ENCODE measurements around the gene DLGAP1.

The DLGAP1 gene

DNA sequence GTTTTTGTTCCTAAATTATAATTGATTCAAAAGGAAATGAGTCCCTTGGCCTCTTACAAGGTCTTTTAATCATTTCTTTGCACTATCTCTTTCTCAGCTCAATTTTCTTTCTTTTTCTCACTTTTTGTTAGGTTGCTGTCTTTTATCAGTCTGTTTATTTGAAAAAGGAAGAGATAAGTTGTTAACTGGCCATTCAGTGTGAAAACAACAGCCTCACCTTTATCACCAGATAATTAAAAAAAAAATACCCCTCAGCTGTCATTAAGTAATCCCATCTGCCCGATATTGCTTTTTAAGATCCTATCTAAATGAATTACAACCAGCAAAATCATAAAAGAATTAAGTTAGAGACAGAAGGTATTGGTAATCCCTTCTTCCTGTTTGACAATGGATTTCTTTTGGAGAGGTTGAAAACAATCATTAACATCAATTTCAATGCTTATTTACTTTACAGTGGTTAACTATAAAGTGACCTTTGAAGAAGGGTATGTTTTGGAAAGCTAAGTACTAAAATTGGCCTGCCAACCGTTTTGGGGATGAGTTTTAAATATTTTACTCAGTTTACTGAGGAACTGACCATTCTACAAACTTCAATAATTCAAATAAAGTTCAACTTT, 900.2 kb downstream of the DLGAP1 start:
- no peak for DNase-seq

DNA sequence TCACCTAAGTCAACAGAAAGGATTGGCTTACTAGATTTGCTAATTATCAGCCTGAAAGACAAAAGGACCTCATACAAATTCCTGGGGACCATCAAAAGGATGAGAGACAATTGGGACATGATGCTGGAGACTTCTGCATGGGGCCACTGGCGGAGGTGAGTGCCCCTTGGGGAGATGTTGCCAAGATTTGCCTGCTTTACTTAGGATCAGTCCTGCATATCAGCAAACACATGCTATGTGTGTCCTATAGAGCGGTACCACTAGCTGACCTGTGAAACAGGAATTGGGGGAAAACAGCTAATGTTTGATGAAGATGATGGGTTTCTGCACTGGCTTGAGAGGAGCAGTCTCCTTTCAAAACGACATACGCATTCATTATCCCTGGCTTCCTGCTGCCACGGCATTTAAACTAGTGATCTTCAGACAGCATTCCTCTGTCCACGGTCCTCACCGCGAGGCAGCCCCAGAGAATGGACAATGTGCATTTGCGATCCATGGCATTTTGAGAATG, 901.0 kb downstream of the DLGAP1 start:
- no peak for DNase-seq

DNA sequence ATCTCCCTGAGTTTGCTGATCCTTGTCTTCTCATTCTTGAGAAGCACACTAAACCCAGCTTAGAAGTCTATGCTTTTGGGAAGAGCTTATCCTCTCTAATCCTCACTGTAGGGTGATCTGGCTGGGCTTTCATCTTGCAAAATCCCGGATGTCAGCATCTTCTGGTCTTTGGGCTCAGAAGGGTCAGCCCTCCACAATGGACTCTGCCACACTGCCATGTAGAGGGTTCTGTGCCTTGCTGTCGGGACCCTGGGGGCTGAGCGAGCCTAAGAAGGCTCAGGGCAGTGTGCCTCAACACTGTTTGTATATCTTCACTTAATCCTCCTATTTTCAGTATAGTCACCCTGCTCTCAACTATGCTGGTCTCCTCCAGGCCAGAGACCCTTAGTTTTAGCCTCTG, 902.8 kb downstream of the DLGAP1 start:
- DNase-seq, result no peak

DNA sequence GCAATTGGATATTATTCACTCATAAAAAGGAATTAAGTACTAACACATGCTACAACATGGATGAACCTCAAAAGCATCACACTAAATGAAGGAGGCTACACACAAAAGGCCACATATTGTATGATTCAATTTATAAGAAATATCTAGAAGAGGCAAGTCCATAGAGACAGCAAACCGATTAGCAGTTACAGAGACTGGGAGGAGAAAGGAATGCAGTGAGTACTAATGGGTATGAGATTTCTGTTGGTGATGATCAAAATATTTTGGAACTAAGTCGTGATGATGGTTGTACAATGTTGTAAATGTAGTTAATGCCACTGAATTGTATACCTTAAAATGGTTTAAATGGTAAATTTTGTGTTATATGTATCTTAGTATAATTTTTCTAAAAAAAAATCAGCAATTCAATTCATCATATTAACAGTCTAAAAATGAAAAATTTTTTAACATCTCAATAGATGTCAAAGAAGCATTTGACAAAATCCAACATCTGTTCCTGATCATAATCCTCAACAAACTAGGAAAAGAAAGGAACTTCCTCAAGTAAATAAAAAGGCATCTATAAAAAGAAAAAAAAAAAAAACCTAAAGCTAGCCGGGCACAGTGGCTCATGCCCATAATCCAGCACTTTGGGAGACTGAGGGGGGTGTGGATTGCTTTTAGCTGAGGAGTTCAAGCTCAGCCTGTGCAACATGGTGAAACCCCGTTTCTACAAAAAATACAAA, 907.1 kb downstream of the DLGAP1 start:
- DNase-seq, result no peak

DNA sequence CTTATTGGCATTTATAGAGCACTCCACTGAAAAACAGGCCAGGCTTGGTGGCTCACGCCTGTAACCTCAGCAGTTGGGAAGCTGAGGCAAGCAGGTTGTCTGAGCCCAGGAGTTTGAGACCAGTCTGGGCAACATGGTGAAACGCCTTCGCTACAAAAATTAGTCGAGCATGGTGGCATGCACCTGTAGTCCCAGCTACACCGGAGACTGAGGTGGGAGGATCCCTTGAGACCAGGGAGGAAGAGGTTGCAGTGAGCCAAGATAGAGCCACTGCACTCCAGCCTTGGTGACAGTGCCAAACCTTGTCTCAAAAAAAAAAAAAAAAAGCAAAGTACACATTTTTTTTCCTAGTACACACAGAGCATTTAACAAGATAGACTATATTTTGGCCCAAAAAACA, 909.0 kb downstream of the DLGAP1 start:
- no peak for DNase-seq

DNA sequence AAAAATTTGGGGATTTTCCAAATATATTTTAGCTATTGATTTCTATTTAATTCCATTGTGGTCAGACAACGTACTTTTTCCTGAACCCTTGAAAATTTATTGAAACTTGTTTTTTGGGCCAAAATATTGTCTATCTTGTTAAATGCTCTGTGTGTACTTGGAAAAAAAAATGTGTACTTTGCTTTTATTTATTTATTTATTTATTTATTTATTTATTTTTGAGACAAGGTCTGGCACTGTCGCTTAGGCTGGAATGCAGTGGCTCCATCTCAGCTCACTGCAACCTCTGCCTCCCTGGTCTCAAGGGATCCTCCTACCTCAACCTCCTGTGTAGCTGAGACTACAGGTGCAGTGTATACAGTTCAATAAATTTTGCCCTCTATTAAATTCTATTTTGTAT, 910.6 kb downstream of the DLGAP1 start:
- DNase-seq, result no peak

DNA sequence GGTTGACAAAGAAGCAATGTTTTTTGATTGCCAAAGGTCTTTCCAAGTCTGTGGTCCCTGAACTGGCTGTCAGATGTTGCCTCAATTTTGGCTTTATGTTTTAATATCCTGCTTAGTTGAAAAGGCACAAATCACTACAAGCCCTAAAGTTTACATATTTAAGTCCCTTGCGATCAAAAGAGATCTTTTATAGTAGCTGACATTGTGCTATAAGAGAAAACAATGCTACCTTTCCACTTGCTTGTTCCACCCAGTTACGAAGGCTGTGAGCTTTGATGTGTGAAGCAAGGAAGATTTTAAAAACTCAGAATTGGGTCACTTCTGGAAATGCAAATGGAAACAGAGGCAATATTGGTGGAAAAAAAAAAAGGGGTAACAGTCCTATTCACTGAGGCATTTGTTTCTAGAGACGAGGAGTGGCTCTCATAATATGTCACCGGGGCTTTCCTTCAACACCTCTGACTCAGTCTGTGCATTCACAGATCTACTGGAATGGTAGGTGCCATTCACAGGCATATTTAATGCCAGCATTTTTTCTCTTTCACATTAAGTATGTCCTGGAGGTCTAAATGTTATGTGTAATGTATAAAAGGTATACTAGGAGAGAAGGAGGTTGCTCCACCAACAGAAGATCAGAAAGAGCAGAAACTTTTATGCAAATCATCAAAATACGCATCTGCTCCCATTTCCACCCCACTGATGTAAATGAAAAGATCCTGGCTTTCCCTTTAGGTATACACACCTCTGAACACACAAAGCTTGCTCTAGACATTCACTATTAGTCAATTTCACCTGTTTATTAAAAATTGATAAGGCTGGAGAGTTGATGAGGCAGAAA, 913.3 kb downstream of the DLGAP1 start:
- DNase-seq, result no peak

DNA sequence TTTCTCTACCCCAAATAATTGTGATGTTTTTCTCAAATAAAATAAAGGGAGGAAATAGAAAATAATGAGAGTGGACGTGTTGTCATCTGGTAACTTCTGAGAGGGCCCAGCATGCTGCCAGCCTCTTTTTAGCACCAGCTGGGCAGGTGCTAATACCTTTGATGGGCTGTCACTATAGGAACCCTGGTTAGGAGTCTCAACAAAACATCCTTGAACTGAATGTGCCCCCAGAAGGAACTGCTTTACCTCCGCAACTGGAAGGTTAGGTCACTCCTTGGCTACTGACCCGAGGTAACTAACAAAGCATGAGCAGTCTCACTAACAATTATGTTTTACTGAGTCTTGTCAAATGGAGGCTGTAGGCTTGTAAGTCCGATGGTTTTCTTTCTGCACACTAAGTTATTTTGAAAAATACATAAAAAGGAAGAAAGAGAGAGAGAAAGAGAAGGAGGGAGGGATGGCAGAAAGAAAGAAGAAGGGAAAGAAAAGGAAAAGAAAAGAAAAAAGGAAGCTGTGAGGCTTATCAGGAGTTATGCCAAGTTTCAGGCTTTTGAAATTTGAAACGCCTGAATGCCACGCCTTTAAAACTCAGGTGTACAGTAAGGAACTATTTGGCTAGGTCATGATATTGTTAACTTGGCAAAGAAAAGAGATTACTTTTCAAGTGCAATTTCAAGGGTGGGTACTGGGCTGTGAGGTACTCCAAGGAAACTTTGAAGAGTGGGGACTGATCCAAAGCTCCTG, 914.1 kb downstream of the DLGAP1 start:
- no peak for DNase-seq

DNA sequence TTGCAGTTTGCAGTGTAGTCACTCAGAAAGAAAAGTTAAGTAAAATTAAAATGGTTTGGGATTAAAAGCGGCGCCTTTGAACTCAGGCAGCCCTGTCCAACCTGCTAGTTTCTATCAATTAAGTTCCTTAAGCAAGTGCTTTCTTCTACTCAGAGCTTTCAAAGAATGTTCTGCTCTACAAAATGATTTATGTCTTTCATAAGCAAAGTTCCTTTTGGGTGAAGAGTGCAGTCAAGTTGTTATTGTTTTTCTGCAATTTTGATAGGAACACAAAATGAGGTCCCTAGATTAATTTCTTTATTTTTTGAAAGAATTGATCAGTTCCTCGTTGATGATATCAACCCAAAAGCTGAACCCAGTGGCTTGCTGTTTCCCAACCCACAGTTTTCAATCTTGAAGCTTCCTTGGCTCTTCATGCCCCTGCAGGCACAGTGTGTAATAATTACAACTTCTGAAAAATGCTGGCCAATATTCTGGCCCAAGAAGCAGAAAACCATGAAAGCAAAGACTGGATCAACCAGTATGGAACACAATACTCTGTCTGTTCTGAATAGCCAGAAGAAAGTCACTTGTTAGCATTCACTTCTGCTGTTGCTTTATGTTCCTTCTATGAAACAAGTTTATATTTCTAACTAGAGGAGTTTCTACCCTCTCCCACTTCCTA, 916.0 kb downstream of the DLGAP1 start:
- DNase-seq, result no peak

DNA sequence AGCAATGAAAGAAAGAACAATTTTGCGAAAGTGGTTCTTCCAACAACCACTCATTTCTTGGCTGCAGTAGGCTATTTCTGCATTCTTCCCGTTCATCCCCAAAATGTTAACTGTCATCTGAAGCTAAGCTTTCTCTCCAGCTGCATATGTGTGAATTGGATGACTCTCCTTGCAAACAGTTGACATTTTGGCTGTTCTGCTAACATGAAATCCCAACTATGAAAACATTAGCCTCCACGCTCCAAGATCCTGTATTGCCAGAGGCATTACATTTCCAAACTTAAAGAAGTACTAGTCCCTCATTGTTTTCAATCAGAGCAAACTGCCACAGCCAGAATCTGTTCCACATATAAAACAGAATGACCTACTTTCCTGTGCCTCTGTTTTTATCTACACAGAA, 916.7 kb downstream of the DLGAP1 start:
- no peak for DNase-seq

DNA sequence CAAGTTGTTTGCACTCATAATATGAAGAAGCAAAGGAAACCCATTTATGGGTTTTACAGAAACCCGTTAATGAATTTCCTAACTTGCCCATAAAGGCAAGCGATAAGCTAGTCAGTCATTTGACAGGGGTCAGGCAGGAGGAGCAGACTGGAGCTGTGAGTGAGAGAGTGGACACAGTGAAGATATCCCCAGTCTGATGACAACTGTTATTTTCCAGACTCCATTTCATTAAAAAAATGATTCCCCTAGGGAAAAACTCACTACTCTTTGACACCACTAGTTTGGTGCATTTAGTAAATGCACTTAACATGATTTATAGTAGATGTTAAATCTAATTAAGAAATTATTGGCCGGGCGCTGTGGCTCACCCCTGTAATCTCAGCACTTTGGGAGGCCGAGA, 924.3 kb downstream of the DLGAP1 start:
- DNase-seq, result no peak

DNA sequence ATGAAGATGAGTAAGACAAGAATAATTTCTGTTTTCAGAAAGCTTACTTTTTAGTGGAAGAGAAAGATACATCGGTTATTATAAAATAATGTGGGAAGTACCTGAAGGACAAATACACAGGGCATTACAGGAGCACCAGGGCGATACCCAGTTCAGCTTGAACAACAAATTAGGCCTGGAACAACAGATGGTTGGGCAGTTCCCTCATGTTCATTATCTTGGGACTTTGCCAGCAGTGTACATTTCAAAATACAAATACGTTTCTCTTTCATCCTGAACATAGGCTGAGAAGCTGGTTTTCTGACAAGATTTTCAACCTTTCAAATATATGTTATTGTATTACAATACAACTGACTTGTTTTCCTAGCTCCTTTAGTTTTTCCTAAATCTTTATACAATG, 925.5 kb downstream of the DLGAP1 start:
- no peak for DNase-seq

DNA sequence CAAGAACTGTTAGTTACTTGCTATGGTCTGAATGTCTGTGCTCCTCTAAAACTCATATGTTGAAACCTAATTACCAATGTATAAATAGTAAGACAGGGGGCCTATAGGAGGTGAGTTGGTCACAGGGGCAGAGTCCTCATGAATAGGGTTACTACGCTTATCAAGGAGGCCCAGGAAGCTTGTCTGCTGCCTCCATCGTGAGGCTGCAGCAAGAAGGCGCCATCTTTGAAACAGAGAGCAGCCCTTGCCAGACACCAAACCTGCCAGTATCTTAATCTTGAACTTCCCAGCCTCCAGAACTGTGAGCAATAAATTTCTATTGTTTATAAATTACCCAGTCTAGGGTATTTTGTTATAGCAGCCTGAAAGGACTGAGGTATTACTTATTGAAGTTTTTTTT, 926.0 kb downstream of the DLGAP1 start:
- DNase-seq, result no peak

DNA sequence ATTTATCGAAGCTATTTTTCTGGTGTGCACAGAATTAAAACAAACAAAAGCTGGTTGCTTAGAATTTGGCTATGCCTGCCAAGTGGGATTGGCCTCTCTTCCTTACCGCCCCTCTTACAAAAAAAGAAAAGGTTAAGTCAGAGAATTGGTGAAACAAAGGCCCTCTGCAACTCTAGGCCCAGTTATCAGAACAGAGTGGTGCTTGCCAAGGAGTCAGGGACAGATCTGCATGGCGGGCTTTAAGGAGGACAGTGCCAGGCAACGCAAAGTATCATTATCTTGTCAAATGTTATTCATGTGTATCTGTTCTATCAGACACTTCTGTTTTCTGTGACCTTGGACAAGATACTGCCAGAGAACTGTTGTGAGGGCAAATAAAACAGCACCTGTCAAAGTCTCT, 926.9 kb downstream of the DLGAP1 start:
- DNase-seq, result no peak

DNA sequence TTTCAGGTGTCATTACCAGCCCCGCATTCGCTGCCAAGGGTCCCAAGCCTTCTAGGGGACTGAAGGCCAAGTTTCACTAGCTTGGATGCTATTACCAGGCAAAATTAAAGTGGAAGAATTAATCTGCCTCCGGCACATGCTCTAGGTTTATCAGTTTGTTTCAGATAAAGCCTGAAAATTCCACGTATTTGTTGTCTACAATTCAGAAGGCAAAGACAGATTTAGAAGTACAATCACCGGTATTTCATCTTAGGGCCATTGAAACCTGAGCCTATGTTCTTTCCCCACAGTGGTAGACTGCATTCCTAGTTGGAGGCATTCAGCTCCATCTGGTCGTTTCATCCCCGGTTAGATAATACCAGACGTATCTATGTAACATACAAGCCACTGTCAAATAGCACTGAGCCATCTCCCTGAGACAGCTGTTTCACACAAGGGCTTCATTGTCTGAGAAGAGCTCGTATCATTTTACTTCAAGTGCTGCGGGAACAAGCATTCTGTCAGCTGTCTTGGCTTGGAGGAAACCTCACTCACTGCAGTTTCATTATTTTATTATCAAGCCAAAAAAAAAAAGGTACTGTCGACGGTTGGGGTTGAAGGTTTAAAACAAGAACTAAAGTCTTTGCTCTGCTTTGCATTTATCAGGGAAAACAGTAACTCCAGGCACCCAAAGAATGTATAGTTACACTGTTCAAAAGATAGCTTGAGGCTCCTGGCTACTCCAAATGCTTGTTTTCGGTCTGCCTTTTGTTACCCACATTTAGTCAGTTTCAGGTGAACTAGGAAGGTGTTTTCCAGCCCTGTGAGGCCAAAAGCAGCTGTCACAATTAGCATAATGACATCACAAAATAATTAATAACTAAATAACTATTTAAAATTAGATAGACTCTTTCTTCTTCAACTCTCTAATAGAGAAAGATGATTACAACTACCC, 928.4 kb downstream of the DLGAP1 start:
- DNase-seq, result no peak

DNA sequence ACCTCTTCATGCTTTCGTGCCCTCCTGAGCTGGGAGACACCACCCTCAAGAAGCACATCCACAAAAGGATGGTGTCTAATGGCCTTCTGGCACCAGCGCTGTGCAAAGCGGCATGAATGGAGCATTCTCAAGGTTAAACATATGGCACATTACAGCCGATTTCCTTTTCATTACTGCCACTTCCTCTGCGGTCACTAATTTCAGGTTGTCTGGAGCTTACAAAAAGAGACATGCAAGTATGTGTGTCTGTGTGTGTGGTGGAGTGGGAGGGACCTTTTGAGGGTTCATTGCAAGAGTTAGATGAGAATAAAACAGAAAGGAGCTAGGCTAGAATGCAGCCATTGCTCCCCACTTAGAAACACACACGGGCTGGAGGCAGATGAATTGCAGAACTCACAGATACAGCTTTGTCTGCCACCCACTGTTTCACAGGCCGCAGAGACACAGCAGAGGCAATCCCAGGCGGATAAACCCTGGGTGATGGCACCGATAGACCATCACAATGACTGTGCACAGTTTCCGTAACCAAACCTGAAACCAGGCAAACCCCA, 929.2 kb downstream of the DLGAP1 start:
- no peak for DNase-seq

DNA sequence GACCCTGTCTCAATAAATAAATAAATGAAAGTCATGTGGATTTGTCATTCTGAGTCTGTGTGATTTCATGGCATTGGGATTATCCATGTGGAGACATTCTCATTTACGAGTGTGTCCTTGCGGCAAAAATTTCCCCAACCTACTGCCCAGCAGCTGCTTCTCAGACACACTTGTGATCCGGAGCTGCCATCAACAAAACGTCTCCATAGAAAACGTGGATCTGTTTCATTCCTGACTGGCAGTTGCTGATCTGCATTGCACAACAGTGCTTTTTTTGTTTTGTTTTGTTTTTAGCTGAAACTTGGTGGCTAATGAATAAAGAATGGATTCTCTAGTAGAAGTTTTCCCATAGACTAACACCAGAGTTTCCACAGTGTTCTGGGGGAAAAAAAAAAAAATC, 930.4 kb downstream of the DLGAP1 start:
- no peak for DNase-seq

DNA sequence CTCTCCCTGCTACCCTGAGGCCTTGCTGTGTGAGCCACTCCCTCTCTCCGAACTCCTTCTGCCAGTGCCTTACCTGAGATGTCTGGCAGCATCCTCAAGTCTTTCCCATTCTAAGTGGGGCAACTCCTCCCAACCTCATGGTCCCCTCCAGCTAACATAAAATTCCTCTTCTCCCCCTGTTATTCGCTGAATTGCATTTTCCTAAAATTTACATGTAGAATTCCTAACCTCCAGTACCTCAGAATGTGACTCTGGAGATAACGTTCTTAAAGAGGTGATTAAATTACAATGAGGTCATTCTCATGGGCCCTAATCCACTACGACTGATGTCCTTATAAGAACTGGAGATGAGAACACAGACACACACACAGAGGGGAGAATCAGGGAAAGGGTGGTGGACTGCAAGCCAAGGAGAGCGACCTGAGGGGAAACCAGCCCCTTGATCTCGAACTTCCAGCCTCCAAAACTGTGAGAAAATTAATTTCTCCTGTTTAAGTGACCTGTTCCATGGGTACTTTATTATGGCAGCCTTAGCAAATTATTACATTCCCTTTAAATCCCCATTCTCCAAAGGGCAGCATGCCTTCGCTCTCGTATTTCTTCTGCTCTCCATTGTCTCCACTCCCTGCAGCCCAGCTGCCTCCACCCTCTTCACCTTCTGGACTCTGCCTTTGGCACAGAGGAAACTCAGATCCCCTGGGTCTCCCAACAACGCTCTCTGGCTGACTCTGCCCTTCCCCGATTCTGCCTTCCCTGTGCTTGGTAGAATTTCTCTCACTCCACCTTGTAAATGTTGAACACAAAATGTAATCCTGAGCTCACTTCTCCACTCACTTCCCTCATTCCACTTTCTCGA, 934.6 kb downstream of the DLGAP1 start:
- no peak for DNase-seq

DNA sequence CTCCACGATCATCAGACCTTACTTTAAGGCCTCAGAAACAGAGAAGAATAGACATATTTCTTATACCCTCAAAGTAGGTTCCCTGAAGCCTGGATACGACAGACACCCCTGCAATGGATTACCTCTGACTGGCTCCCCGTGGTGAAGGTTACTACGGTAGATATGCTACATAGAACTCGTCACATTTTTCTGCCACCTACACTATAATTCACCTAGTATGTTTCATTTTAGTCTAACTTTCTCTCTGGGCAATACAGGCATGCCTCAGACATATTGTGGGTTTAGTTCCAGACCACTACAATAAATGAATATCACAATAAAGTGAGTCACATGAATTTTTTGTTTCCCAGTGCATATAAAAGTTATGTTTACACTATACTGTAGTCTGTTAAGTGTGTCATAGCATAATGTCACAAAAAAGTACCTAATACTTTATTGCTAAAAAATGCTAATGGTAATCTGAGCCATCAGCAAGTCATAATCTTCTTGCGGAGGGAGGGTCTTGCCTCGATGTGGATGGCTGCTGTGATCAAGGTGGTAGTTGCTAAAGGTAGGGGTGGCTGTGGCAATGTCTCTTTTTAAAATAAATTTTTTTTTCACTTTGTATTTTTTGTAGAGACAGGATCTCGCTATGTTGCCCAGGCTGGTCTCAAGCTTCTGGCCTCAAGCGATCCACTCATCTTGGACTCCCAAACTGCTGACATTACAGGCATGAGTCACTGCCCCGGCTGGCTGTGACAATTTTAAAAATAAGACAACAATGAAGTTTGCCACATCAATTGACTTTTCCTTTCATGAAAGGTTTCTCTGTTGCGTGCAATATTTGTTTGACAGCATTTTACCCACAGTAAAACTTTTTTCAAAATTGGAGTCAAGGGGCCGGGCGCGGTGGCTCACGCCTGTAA, 940.5 kb downstream of the DLGAP1 start:
- DNase-seq, result no peak
